ENCODE data around the gene IQUB.
"Not testable (repeated sequence)": the region's sequence is repeated elsewhere in the genome, so short reads cannot be mapped to it uniquely, and the experiment has no call there.

The IQUB gene

GRCh38 chr7:123407951-123408350 lies 126.4 kb downstream of the IQUB start:
- H3K4me1 ChIP-seq (ENCODE audit: control insufficient read depth, insufficient read depth, low read length); H3K9ac ChIP-seq (ENCODE audit: low read length); H3K36me3 ChIP-seq (ENCODE audit: control insufficient read depth, insufficient read depth, low read length, severe bottlenecking); H3K27me3 ChIP-seq (replicated peaks; ENCODE audit: control insufficient read depth, insufficient read depth, low read length); DNase-seq (ENCODE audit: low read depth); H3K4me3 ChIP-seq (ENCODE audit: low read length); H3K9me3 ChIP-seq (ENCODE audit: control insufficient read depth, low read length): not testable (repeated sequence)

Measured in adipocyte (in vitro differentiated cells).